Stimulated activated CD8-positive, alpha-beta memory T cell treated with anti-CD3 and anti-CD28 coated beads, Interleukin-7, amount 100 ng/mL, for 24 hours (primary cell): Measurements from ENCODE around the gene FAM72B.
"Not testable (repeated sequence)": the region's sequence is repeated elsewhere in the genome, so short reads cannot be mapped to it uniquely, and the experiment has no call there.

Experiments
- DNase-seq: peaks from one replicate; pipeline ENCODE4 v3.0.0-alpha.2; 2020; ENCODE audit warnings: low read depth

Gene FAM72B

DNA sequence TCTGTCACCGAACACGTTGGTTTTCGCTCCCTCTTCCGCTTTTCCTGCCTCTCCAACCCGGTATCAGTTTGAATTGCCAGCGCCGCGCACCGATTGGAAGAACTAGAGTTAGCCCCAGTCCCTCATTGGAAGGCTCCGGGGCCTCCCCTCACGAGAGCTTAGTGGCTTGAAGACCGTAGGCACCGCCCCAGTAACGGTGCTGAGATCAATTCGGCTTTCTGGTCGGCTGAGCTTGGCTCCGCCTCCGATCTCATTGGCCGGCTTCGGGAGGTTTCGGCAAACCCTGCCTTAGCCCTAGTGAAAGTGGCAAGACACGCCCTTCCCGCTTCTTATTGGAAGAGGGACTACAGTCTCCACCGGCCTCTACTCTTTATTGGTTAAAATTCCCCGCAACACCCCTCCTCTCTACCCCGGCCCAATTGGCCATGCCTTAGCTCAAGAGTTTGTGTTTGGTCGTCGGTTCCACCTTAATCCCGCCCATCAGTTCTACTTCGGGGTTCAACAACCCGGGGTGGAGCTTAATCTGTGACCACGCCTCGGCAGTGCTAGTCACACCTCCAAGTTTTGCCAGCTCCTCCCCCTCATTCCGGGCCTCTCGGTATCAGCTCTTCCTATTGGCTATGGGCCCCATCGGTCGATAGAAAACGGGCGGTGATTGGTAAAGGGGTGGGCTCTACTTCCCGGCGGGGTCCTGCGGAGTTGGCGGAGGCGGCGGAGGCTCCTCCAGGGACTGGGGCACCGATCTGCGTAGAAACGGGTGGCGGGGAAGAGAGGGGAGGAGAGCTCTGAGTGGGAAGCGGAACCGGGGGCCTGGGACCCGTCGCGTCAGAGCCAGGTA is at the start of gene FAM72B, which contains the start of gene SRGAP2C:
TSS of gene FAM72B (minus strand) at position 51 of the 838 bp plus-strand sequence. CDS start 851 bp downstream, outside the sequence.
TSS of gene SRGAP2C (plus strand) at position 686 of the 838 bp plus-strand sequence. CDS start 2,472 bp downstream, outside the sequence.
- peak; percentile 69 for DNase-seq

DNA sequence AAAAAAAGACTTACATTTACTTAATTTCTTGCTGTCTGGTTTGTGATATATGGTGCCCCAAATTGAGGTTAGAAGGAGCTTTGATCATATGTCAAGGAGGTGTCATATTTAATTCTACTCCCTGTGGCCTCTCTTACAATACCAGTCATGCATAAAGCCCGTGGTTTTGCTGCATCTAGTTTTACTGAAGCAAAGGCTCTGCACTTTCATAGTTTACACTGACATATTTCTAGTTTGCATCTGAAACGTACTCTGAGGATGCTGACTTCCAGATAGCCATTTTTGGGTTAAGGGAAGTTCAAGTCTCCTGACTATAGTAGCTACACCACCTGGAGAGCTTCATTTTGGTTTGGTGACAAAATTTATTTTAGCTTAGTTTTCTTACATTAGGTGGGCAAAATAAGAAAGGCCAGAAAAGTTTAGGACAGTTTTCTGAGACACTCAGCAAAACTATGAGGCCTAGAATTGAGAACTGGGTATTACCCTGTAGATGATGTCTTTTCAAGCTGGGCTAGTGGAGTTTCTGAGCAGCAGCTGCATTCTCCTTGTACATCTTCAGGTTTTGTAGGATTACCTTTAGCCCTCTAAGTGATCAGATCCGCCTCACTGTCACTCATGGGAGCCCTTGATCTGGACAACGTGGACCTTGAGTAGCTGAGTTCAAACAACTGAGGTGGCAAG is 48.4 kb upstream of the FAM72B start:
- DNase-seq: not testable (repeated sequence)

GRCh38 chr1:121230636-121231035 is 46.5 kb upstream of the FAM72B start:
- DNase-seq: not testable (repeated sequence)

GRCh38 chr1:121227544-121228330 is 43.6 kb upstream of the FAM72B start:
- not testable (repeated sequence) for DNase-seq

DNA sequence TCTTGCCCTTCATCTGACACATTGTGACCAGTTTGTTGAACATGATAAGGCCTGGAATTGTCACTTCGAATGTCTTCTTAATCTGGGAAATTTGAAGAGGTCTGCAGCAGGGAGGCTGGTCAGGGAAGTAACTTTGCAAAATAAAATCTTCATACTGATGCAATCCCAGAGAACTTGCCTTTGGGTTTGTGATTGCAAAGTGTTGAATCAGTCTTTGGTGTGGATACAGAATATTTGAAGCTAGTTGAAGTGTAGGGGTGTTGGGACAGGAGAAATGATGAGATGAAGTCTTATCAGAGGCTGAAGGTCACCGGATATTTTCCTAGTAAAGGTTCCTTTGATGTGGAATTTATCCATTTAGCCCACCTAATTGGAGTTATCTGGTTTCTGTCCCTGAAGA is 42.8 kb upstream of the FAM72B start:
- DNase-seq: not testable (repeated sequence)

- not testable (repeated sequence) for DNase-seq
Measured at GRCh38 chr1:121226295-121226904, 42.3 kb upstream of the FAM72B start.

- not testable (repeated sequence) for DNase-seq
Measured at GRCh38 chr1:121224714-121225113, 40.6 kb upstream of the FAM72B start.

GRCh38 chr1:121221770-121222169 is 37.6 kb upstream of the FAM72B start:
- not testable (repeated sequence) for DNase-seq

GRCh38 chr1:121216676-121217075 is 32.5 kb upstream of the FAM72B start:
- DNase-seq: not testable (repeated sequence)

DNA sequence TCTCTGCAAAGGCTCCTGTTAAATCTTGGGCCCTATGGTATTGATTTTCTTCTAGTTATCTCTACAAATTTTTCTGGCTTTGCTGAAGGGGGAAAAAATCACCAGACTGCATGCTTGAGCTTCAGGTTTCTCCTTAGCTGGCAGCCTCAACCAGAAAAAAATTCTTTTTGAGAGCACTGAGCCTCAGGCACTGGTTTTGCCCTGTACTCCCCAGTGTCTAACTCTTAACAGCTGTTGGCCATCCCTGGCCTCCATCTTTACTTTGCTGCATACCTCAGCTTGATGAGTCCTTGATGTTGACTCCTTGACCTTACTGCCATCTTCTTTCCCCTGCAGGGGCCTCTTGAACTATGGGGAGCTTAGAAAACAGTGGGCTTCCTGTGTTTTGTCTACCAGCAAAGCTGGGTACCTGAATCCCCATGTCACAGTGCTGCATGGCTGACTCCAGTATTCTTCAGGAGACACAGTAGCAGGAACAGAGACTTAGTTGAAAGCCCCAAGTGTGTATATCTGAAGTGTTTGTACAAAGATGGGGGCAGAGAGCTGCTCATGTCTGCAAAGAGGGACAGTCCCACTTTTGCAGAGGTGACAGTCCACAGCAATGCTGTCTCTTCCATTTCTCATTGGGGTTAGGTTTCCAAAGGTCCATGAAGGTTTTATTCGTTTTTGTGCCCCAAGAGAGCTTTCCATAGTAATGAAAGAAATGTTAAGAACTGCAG is 31.7 kb upstream of the FAM72B start:
- DNase-seq: not testable (repeated sequence)

GRCh38 chr1:121214544-121215156 is 30.5 kb upstream of the FAM72B start:
- not testable (repeated sequence) for DNase-seq

DNA sequence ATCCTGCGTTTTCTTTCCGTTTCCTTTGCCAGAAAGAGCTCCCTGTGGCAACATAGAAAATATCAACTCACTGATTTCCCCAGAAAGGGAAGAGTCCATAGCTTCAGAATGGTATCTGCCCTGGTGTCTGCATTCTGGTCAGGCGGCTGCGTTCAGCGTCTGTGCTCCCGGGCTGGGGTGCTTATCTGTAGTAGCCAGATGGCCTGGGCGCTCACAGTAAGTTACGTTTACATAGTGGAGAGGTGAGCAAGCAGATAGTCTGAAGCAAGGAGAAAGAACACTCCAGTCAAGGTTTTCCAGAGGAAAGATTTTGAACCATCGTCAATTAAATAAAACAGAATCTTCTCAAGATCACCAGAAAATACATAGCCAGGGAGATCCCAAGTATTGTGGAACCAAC is 29.4 kb upstream of the FAM72B start:
- DNase-seq: not testable (repeated sequence)

GRCh38 chr1:121210778-121211177 is 26.6 kb upstream of the FAM72B start:
- DNase-seq: not testable (repeated sequence)

DNA sequence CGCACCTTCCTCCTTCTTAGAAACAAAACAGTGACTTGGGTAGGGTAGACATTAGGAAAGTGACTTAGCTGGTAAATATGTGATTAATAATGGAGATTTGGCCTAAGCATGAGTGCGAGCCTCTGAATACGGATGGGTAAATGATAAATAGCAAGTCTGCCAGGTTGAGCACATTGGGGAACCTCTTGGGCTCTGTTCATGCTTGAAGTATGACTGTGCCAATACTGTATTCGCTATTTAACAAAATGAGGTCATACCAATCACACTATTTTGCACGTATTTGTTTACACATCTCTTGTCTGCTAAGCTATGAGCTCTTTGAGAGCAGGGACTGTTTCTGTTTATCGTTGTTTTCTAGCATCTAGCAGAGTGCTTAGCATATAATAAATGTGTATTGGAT is 24.2 kb upstream of the FAM72B start:
- not testable (repeated sequence) for DNase-seq

GRCh38 chr1:121207328-121207727 is 23.2 kb upstream of the FAM72B start:
- not testable (repeated sequence) for DNase-seq

GRCh38 chr1:121205786-121206711 is 21.9 kb upstream of the FAM72B start:
- DNase-seq: not testable (repeated sequence)

DNA sequence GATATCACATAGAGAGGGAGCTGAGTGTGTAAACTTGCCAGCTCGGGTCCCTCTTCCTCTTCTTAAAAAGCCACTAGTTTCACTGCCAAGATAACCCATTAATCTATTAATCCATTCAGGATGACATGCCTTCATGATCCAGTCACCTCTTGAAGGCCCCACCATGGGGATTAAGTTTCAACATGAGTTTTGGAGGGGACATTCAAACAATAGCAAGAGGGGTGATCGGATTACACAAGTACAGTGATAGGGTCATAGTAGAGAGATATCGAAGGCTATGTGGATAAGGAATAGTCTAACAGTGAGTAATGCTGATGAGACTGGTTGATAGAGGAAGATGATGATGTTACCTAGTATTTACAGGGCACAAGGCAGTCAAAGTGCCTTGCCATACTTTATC is 18.8 kb upstream of the FAM72B start:
- DNase-seq: not testable (repeated sequence)

GRCh38 chr1:121200985-121201981 is 17.1 kb upstream of the FAM72B start:
- DNase-seq: not testable (repeated sequence)
